IMR-90 (cell line): ENCODE data around the gene UTP11. TPM values are rescaled to one million over a fixed set of nuclear protein-coding genes. Genes with fewer than 3 reads are reported as not detected.
A peak's percentile ranks its signal among the peaks of the same experiment; 100 is the strongest.

Source experiments
- ATAC-seq: fragments of 200-7000 bp; cut with Tn5 transposase; 2 replicates; pipeline ENCODE4 v1.9.1; 2020; ENCODE audit warnings: low read depth, mild to moderate bottlenecking, moderate library complexity
- BruUV-seq: library from RNA; stranded (reverse); fragments of 400-500 nt; replicated peaks from 2 replicates; lab custom pipeline; 2021; lab: Mats Ljungman, UMichigan
- CTCF ChIA-PET: fragments of 300-600 bp; formaldehyde crosslinking; extraction: SDS; loops from one replicate; lab custom pipeline; 2021; ENCODE audit warnings: antibody characterized with exemption; lab: Yijun Ruan, JAX
- POLR2A ChIA-PET: fragments of 300-600 bp; sonication (Branson Sonifier 250); formaldehyde crosslinking; loops from one replicate; lab custom pipeline; 2022; ENCODE audit warnings: antibody characterized with exemption; ENCODE audit not compliant: unreplicated experiment; lab: Charles Lee
- DNase-seq: peaks from one replicate; pipeline ENCODE4 v3.0.0; 2013
- H2AFZ ChIP-seq: replicated peaks from 2 replicates; pipeline ENCODE3; 2013; ENCODE audit warnings: low read length, mild to moderate bottlenecking; ENCODE audit not compliant: poor library complexity
- H2AK5ac ChIP-seq: 2 replicates; pipeline ENCODE4 v1.6.1; 2013; ENCODE audit warnings: low read depth, low read length, inconsistent platforms
- H2AK9ac ChIP-seq: replicated peaks from 2 replicates; pipeline ENCODE3; 2013; ENCODE audit warnings: mild to moderate bottlenecking, low read depth, low read length, moderate library complexity; ENCODE audit not compliant: poor library complexity
- H2BK120ac ChIP-seq: 2 replicates; pipeline ENCODE4 v1.6.1; 2013; ENCODE audit warnings: low read depth, low read length, inconsistent platforms
- H2BK15ac ChIP-seq: 3 replicates; pipeline ENCODE4 v1.6.1; 2013; ENCODE audit warnings: low read depth, low read length, inconsistent platforms
- H2BK20ac ChIP-seq: 2 replicates; pipeline ENCODE4 v1.6.1; 2013; ENCODE audit warnings: low read depth, mild to moderate bottlenecking, inconsistent platforms, low read length, moderate library complexity
- H2BK5ac ChIP-seq: 2 replicates; pipeline ENCODE4 v1.6.1; 2013; ENCODE audit warnings: mild to moderate bottlenecking, low read depth, low read length, inconsistent platforms; ENCODE audit not compliant: poor library complexity, severe bottlenecking
- H3K14ac ChIP-seq: replicated peaks from 2 replicates; pipeline ENCODE4 v1.6.1; 2013; ENCODE audit warnings: low read depth, low read length, inconsistent platforms
- H3K18ac ChIP-seq: 2 replicates; pipeline ENCODE4 v1.6.1; 2013; ENCODE audit warnings: low read depth, low read length, control low read depth
- H3K23ac ChIP-seq: 2 replicates; pipeline ENCODE4 v1.6.1; 2013; ENCODE audit warnings: low read depth, low read length, inconsistent platforms
- H3K27ac ChIP-seq: 2 replicates; pipeline ENCODE4 v1.5.1; 2013; ENCODE audit warnings: mild to moderate bottlenecking, control low read depth, low read length; ENCODE audit not compliant: insufficient read depth
- H3K27me3 ChIP-seq: 2 replicates; pipeline ENCODE4 v1.6.1; 2013; ENCODE audit warnings: low read length; ENCODE audit not compliant: control insufficient read depth, insufficient read depth
- H3K36me3 ChIP-seq: 2 replicates; pipeline ENCODE4 v1.6.1; 2013; ENCODE audit warnings: low read length, mixed read lengths; ENCODE audit not compliant: control insufficient read depth, insufficient read depth
- H3K4ac ChIP-seq: 2 replicates; pipeline ENCODE4 v1.6.1; 2013; ENCODE audit warnings: low read depth, low read length, inconsistent platforms
- H3K4me1 ChIP-seq: 2 replicates; pipeline ENCODE4 v1.6.1; 2013; ENCODE audit warnings: low read length, mixed read lengths; ENCODE audit not compliant: control insufficient read depth, insufficient read depth
- H3K4me2 ChIP-seq: 2 replicates; pipeline ENCODE4 v1.6.1; 2013; ENCODE audit warnings: low read depth, mild to moderate bottlenecking, control low read depth, low read length, moderate library complexity
- H3K4me3 ChIP-seq: 2 replicates; pipeline ENCODE4 v1.5.1; 2013; ENCODE audit warnings: low read depth, mild to moderate bottlenecking, control low read depth, low read length, moderate library complexity; ENCODE audit not compliant: insufficient read depth
- H3K56ac ChIP-seq: 2 replicates; pipeline ENCODE4 v1.6.1; 2013; ENCODE audit warnings: low read length, inconsistent platforms; ENCODE audit not compliant: insufficient read depth; ENCODE audit errors: extremely low read depth
- H3K79me1 ChIP-seq, 2 experiments: 2 replicates each; pipeline ENCODE4 v1.6.1; 2013; ENCODE audit warnings: low read length in 2 of 2, inconsistent platforms in 1 of 2, low read depth in 1 of 2
- H3K9ac ChIP-seq: 2 replicates; pipeline ENCODE4 v1.6.1; 2013; ENCODE audit warnings: low read depth, low read length, control low read depth
- H3K9me1 ChIP-seq: 2 replicates; pipeline ENCODE4 v1.6.1; 2013; ENCODE audit warnings: low read length, inconsistent platforms; ENCODE audit not compliant: insufficient read depth
- H3K9me3 ChIP-seq: 2 replicates; pipeline ENCODE4 v1.6.1; 2013; ENCODE audit warnings: low read length; ENCODE audit not compliant: control insufficient read depth, insufficient read depth
- H4K20me1 ChIP-seq: 2 replicates; pipeline ENCODE4 v1.6.1; 2013; ENCODE audit warnings: low read length, inconsistent platforms; ENCODE audit not compliant: insufficient read depth
- H4K5ac ChIP-seq: 2 replicates; pipeline ENCODE4 v1.6.1; 2013; ENCODE audit warnings: mild to moderate bottlenecking, low read depth, low read length, control low read depth
- H4K8ac ChIP-seq, 2 experiments: 2 replicates each; pipeline ENCODE4 v1.6.1; 2013; ENCODE audit warnings: low read depth in 2 of 2, low read length in 2 of 2, control low read depth in 1 of 2, inconsistent platforms in 1 of 2
- H4K91ac ChIP-seq: 2 replicates; pipeline ENCODE4 v1.6.1; 2013; ENCODE audit warnings: low read depth, low read length, inconsistent platforms; ENCODE audit not compliant: insufficient read depth
- CHD1 ChIP-seq: IDR thresholded peaks from 2 replicates; pipeline ENCODE4 v1.6.1; 2012; ENCODE audit warnings: low read depth, low read length, improper control_type of control experiment
- CTCF ChIP-seq: conservative IDR thresholded peaks from 2 replicates; pipeline ENCODE4 v1.5.1; 2012; ENCODE audit warnings: mild to moderate bottlenecking, low read depth, low read length, improper control_type of control experiment
- MAZ ChIP-seq: IDR thresholded peaks from 2 replicates; pipeline ENCODE4 v1.6.1; 2012; ENCODE audit warnings: low read depth, mild to moderate bottlenecking, low read length, improper control_type of control experiment, moderate library complexity, borderline replicate concordance
- MXI1 ChIP-seq: IDR thresholded peaks from 2 replicates; pipeline ENCODE4 v1.6.1; 2012; ENCODE audit warnings: low read depth, mild to moderate bottlenecking, low read length, moderate library complexity, borderline replicate concordance
- RAD21 ChIP-seq: IDR thresholded peaks from 2 replicates; pipeline ENCODE4 v1.6.1; 2012; ENCODE audit warnings: low read length, improper control_type of control experiment
- SMC3 ChIP-seq: fragments of 150-350 bp; IDR thresholded peaks from 2 replicates; pipeline ENCODE4 v1.6.1; 2016; ENCODE audit warnings: low read depth, mild to moderate bottlenecking, antibody characterized with exemption, low read length, moderate library complexity
- WGBS, 2 experiments: methylation state at CpG; one replicate each; pipeline versions ENCODE4 v1.1.5 to v1.1.7; 2013; ENCODE audit warnings: missing lambda C conversion rate in 2 of 2; ENCODE audit not compliant: insufficient read length in 1 of 2; ENCODE audit errors: extremely low coverage in 2 of 2; 5-methylcytosine and 5-hydroxymethylcytosine counted together
- dilution Hi-C: fragments of 300-500 bp; cut with HindIII; formaldehyde crosslinking; loops from one replicate; pipeline ENCODE4 v1.14.3; 2018; ENCODE audit warnings: low sequenced_read_pairs; ENCODE audit not compliant: unreplicated experiment
- in situ Hi-C: fragments of 300-500 bp; cut with MboI; formaldehyde crosslinking; loops from 3 replicates; pipeline ENCODE4 v1.14.3; 2019; ENCODE audit warnings: low sequenced_read_pairs, inconsistent platforms, mixed read lengths
- intact Hi-C: fragments of 100-400 bp; cut with micrococcal nuclease; formaldehyde crosslinking; loops from 2 replicates; pipeline ENCODE4 v1.10.0; 2022
- polyA plus RNA-seq, 3 experiments: library from polyadenylated mRNA; depleted of rRNA; stranded (reverse); fragments of >200 nt; gene quantifications; 2 replicates each; pipeline ENCODE4 v1.2.3, GENCODE V29; 2012; ENCODE audit warnings: low replicate concordance in 1 of 3
- total RNA-seq: library from RNA; depleted of rRNA; stranded (reverse); fragments of >200 nt; gene quantifications from 2 replicates; pipeline ENCODE4 v1.2.3, GENCODE V29; 2012

UTP11 gene
- total and polyA plus RNA-seq, 2 of the 4 experiments (the other 2 are of a cell fraction), result 22.0 to 27.8 TPM

- Histone ChIP-seq H3K79me1 (no peaks in the 10 kb centered on the region), H2BK120ac (no peak overlapping the region), H3K4me1 (no peaks in the 10 kb centered on the region), H3K18ac (no peak overlapping the region), H4K5ac (no peak overlapping the region), H3K9ac (no peak overlapping the region), H2BK5ac (no peak overlapping the region), H3K56ac (no peak overlapping the region), H3K14ac (no peak overlapping the region), H2BK15ac (no peak overlapping the region), H4K20me1 (no peaks in the 10 kb centered on the region; the same call in 1 of the 2 replicates), H3K9me3 (no peaks in the 10 kb centered on the region), H2BK20ac (no peak overlapping the region), H4K91ac (no peak overlapping the region), H3K27ac (no peak overlapping the region), H4K8ac (no peak overlapping the region), H3K23ac (no peak overlapping the region), H2AK9ac (no peak overlapping the region), H3K4ac (no peak overlapping the region), H3K36me3 (no peaks in the 10 kb centered on the region), H3K9me1 (no peaks in the 10 kb centered on the region), H2AK5ac (no peak overlapping the region), H3K4me2 (no peak overlapping the region), H3K27me3 (peaks cover 39% of the 10 kb centered on the region), H2AFZ (no peak overlapping the region), H3K4me3 (no peak overlapping the region)
- DNase-seq (peak; percentile 55), ATAC-seq (peak; percentile 93)
- dilution Hi-C loops (no loop called here), intact Hi-C loops (loop anchor here (1.0 kb wide), 1 partner anchor 45 kb away; no protein-coding TSS in a partner anchor), in situ Hi-C loops (no loop called here)
- WGBS, 2 experiments, result no CpG with 5 or more reads among the region's 10 CpGs
- ChIA-PET CTCF (interaction anchor here (0.9 to 1.4 kb wide), 5 partner anchors 9 to 82 kb away, joined by 3 to 4 read pairs (median 3); no protein-coding TSS in a partner anchor), POLR2A (interaction anchor here (0.5 kb wide), 1 partner anchor 48 kb away, joined by 3 read pairs; no protein-coding TSS in a partner anchor)
- no TSS peak for BruUV-seq
- TF ChIP-seq MAZ (no peak), SMC3 (peak; percentile 44), CTCF (peak; percentile 52), RAD21 (peak; percentile 41), CHD1 (no peak), MXI1 (no peak)
Observed at GRCh38 chr1:38071312-38072256, 59.0 kb downstream of the UTP11 start.
